Lower leg skin (tissue), 4 donors: ENCODE measurements around the gene FLRT2. TPM values are rescaled to one million over a fixed set of nuclear protein-coding genes. Genes with fewer than 3 reads are reported as not detected.

Source experiments
- DNase-seq, 2 donors: peaks; one replicate each; pipeline ENCODE4 v3.0.0-alpha.2; 2019; ENCODE audit warnings: low spot score in 2 of 2
- H3K4me3 ChIP-seq: fragments of 200-600 bp; sonication (generic); 2 replicates; pipeline ENCODE4 v1.5.1; 2017; ENCODE audit warnings: mild to moderate bottlenecking, low read depth; ENCODE audit not compliant: poor library complexity, severe bottlenecking
- CTCF ChIP-seq, 3 donors: fragments of 450-650 bp; IDR thresholded peaks; one replicate each; pipeline ENCODE4 v1.5.1; 2016; ENCODE audit warnings: antibody characterized with exemption in 3 of 3, mild to moderate bottlenecking in 3 of 3, moderate library complexity in 2 of 3
- POLR2A ChIP-seq, 2 donors: fragments of 450-650 bp; IDR thresholded peaks; one replicate each; pipeline ENCODE4 v1.6.1; 2016 to 2017; ENCODE audit warnings: antibody characterized with exemption in 2 of 2, mild to moderate bottlenecking in 1 of 2, moderate library complexity in 1 of 2
- WGBS, 2 donors: methylation state at CpG; one replicate each; pipeline ENCODE4 v1.1.5; 2018; 5-methylcytosine and 5-hydroxymethylcytosine counted together
- intact Hi-C: fragments of 100-400 bp; cut with DNase I; formaldehyde crosslinking; loops from one replicate; pipeline ENCODE4 v1.15.0; 2023; ENCODE audit warnings: low total_unique reads
- total RNA-seq, 4 donors: library from RNA; depleted of rRNA; stranded (reverse); fragments of >200 nt; gene quantifications; one replicate each; pipeline ENCODE4 v1.1.0, GENCODE V29; 2016

The FLRT2 gene
- total RNA-seq, 4 donors from 2014 or later: 11.5 to 36.5 (median 28.0) TPM

- TF ChIP-seq CTCF (IDR thresholded peaks at IDR 0.05): no peak
- TF ChIP-seq POLR2A (IDR thresholded peaks at IDR 0.05): no peak
- no peak overlapping the region for H3K4me3 ChIP-seq
- 55 to 67% methylated on average over 3 to 4 of the region's 4 CpGs for WGBS, 2 donors
- intact Hi-C loops: no loop called here
- DNase-seq: no peak
These were observed 36.7 kb downstream of the FLRT2 start for GRCh38 chr14:85566603-85567002.

- TF ChIP-seq CTCF (IDR thresholded peaks at IDR 0.05) (no peak), POLR2A (IDR thresholded peaks at IDR 0.05) (no peak)
- H3K4me3 ChIP-seq: no peak overlapping the region
- 80 to 92% methylated on average over 2 of the region's 2 CpGs for WGBS, 2 donors
- intact Hi-C loops: no loop called here
- DNase-seq: no peak
These were observed 42.1 kb downstream of the FLRT2 start for GRCh38 chr14:85572011-85572410.

- no peak overlapping the region for H3K4me3 ChIP-seq
- TF ChIP-seq CTCF (IDR thresholded peaks at IDR 0.05): no peak
- no peak for TF ChIP-seq POLR2A (IDR thresholded peaks at IDR 0.05)
- no peak for DNase-seq
- intact Hi-C loops: no loop called here
These were observed 42.9 kb downstream of the FLRT2 start for GRCh38 chr14:85572845-85573244.

GRCh38 chr14:85573406-85573805 lies 43.5 kb downstream of the FLRT2 start:
- TF ChIP-seq POLR2A (IDR thresholded peaks at IDR 0.05): no peak
- no peak for TF ChIP-seq CTCF (IDR thresholded peaks at IDR 0.05)
- no peak overlapping the region for H3K4me3 ChIP-seq
- DNase-seq: no peak
- 82 to 85% methylated on average over 4 of the region's 4 CpGs for WGBS, 2 donors
- intact Hi-C loops: no loop called here

- 69 to 76% methylated on average over 3 of the region's 3 CpGs for WGBS, 2 donors
- TF ChIP-seq POLR2A (IDR thresholded peaks at IDR 0.05): no peak
- TF ChIP-seq CTCF (IDR thresholded peaks at IDR 0.05): no peak
These were observed 45.1 kb downstream of the FLRT2 start for GRCh38 chr14:85574853-85575616.

GRCh38 chr14:85575617-85575898 lies 45.6 kb downstream of the FLRT2 start:
- DNase-seq: no peak
- TF ChIP-seq POLR2A (IDR thresholded peaks at IDR 0.05) (no peak), CTCF (IDR thresholded peaks at IDR 0.05) (no peak)
- intact Hi-C loops: no loop called here
- H3K4me3 ChIP-seq: no peak overlapping the region
- WGBS, 2 donors: 66 to 87% methylated on average over 1 of the region's 1 CpG

More at GRCh38 chr14:85574853-85575616, 45.1 kb downstream of the FLRT2 start:
- H3K4me3 ChIP-seq: no peak overlapping the region
- intact Hi-C loops: no loop called here
- DNase-seq: no peak
